ENCODE data around the gene GPX2. TPM values are rescaled to one million over a fixed set of nuclear protein-coding genes. Genes with fewer than 3 reads are reported as not detected.
A peak's percentile ranks its signal among the peaks of the same experiment; 100 is the strongest.
"Not testable (repeated sequence)": the region's sequence is repeated elsewhere in the genome, so short reads cannot be mapped to it uniquely, and the experiment has no call there.

The GPX2 gene
- total RNA-seq, 1 experiment from 2014 or later = not detected

DNA sequence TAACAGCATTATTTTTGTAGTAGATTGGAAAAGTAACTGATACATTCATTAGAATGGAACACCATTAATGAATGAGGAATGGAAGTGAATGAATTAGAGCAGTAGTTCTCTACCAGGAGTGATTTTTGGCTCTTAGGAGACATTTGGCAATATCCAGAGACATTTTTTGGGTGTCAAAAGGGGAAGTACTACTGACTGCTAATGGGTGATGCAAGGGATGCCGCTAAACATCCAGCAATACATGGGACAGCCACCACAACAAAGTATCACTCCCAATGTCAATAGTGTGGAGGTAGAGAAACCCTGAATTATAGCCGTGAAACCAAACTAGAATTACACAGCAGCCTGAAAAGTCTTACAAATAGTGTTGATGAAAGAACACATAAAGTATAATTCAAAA, 26.7 kb downstream of the GPX2 start:
- DNase-seq (ENCODE audit: extremely low read depth, low read depth) = no peak

DNA sequence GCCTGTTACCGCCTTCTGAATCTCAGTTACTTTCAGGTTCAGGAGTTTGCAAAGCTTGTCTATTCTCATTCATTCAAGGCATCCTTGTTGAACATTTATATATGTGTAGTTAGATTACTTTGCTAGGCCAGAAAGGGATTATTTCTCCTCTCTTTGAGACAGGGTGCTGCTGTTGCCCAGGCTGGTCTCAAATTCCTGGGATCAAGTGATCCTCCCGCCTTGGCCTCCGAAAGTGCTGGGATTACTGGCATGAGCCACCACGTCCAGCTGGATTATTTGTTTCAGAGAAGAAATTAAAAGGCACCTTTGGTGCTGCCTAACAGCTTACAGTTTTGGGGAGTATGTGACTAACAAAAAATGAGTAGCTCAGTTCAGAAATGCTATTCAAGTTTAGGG, 27.5 kb downstream of the GPX2 start:
- DNase-seq (ENCODE audit: extremely low read depth, low read depth) = no peak

DNA sequence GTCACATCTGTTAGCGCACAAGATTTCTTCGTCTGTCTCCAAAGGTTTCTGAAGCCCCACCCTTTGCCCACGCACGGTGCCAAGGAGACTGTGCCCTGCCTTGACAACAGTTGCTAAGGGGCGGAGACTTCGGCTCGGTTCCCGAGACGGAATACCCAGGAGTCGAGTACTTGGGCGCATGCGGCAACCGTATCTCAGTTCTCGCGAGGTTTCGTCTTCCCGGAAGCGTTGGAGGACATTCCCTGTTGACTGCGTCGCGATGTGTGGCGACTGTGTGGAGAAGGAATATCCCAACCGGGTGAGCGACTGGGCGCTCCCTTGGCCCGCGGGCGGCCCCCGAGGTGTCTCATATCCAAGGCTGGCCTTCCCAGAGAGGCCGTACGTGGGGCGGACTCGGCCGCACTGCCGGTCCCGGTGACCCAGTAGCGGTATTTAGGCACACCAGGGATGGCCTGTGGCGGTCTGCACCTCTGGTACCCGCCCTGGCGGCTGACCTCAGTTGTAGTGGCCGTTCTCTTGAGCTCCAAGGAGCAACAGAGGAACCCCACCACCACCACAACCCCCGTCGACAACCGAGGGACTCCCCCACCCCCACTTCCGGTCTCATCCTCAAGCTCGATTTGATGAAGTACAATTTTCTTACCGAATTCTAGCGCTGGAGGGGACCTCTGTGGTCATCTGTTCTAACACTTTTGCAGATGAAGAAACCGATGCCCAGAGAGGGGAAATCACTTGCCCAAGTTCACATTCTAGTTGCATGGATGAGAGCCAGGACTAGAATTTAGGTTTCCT, 28.1 kb downstream of the GPX2 start, which contains the start of gene CHURC1:
Gene CHURC1 (plus strand): TSS at position 219 of the 792 bp plus-strand sequence. CDS start 41 bp downstream, at position 260.
- DNase-seq (ENCODE audit: extremely low read depth, low read depth) = peak; percentile 100

DNA sequence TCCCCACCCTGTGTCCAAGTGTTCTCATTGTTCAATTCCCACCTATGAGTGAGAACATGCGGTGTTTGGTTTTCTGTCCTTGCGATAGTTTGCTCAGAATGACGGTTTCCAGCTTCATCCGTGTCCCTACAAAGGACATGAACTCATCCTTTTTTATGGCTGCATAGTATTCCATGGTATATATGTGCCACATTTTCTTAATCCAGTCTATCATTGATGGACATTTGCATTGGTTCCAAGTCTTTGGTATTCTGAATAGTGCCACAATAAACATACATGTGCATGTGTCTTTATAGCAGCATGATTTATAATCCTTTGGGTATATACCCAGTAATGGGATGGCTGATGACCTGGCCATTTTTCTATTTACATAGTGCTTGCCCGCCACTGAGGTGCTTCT, 29.1 kb downstream of the GPX2 start:
- DNase-seq (ENCODE audit: extremely low read depth, low read depth) = not testable (repeated sequence)

DNA sequence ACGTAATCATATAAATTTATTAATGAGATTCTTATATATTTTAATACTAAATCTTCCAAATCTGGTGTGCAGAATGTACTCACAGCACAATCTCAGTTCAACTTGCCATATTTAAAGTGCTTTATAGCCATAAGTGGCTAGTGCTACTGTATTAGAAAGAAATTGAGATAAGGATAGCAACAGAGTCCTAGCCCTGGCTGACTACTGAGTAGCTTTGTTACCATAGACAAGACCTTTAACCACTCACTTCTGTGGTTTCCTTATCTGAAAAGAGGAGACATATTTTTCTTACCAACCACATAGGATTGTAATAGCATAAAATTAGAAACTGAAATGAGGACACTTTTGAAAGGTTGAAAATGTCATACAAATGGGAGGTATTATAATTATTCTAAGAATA, 30.3 kb downstream of the GPX2 start:
- no peak for DNase-seq (ENCODE audit: extremely low read depth, low read depth)

DNA sequence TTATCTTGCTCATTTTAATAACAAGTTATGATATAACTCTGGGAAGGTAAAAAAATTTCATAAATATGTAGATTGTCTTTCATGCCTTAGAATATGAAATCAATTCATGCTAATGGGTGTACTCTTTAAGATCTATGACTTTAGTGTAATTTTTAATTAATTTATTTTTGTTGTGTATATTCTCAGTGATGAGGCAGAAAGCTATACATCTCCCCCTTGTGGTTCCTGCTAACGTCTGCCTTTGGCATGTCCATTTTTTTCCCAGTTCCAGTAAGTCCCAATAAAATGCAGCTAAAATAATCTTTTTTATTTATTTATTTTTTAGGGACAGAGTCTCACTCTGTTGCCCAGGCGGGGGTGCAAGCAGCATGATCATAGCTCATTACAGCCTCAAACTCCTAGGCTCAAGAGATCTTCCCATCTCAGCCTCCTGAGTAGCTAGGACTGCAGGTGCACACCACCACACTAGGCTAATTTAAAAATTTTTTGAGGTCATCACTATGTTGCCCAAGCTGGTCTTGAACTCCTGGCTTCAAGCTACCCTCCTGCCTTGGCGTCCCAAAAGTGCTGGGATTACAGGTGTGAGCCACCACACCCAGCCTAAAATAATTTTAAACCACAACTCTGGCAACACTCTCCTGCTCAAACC, 31.6 kb downstream of the GPX2 start:
- DNase-seq (ENCODE audit: extremely low read depth, low read depth) = peak; percentile 40

DNA sequence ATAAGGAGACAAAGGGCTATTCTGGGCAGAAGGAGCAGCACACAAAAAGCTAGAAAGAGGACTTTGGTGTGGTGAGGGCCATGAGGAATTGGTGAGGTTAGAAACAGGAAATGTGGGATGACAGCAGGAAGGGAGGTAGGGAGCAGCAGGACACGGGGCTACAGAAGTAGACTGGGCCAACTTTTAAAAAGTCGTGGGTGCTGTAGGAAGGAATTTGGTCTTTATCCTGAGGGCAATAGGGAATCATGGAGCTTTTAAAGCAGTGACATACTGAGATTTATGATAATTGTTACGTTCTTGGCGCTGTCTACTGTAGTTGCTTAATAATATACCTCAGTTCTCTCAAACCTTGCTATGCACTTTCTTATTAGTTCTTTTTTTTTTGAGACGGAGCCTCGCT, 36.5 kb downstream of the GPX2 start:
- DNase-seq (ENCODE audit: extremely low read depth, low read depth) = no peak

DNA sequence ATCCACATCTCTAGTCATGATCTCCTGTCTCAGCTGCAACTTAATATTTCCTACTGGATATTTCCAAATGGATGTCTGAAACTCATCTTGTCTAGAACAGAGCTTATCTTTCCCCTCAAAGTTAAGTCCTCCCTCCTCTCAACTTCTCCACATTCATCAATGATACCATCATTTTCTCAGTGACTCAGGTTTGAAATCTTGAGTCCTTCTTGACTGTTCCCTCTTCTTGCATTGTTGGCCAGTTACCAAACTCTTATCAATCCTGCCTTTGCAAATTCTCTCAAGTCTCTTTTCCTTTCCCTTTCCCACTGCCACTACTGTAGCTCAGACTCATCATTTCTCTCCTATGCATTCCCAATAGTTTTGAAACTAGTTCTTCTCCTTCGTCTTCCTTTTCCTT, 42.6 kb downstream of the GPX2 start:
- no peak for DNase-seq (ENCODE audit: extremely low read depth, low read depth)

DNA sequence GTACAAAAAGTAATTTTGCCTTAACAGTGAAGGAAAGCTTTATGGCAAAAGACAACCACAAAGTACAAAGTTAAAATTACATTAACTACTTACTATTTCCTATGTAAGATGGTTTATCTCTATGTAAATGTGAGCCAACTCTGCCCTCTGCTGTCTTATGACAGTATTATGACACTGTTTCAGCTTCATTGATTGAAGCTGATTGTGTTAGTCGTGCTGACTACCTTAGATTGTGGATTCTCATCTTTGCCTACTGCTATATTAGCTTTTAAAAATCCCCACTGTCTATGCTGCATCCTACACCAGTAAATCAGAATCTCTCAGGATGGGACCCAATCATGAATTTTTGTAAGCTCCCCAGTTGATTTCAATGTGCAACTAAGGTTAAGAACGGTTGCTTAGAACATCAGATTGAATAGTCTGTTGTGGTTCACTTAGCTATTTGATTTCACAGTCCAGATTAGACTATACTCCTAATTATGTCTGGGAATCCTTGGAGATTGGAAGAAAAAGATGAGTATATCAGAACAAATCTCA, 50.6 kb downstream of the GPX2 start:
- DNase-seq (ENCODE audit: extremely low read depth, low read depth) = peak; percentile 67

DNA sequence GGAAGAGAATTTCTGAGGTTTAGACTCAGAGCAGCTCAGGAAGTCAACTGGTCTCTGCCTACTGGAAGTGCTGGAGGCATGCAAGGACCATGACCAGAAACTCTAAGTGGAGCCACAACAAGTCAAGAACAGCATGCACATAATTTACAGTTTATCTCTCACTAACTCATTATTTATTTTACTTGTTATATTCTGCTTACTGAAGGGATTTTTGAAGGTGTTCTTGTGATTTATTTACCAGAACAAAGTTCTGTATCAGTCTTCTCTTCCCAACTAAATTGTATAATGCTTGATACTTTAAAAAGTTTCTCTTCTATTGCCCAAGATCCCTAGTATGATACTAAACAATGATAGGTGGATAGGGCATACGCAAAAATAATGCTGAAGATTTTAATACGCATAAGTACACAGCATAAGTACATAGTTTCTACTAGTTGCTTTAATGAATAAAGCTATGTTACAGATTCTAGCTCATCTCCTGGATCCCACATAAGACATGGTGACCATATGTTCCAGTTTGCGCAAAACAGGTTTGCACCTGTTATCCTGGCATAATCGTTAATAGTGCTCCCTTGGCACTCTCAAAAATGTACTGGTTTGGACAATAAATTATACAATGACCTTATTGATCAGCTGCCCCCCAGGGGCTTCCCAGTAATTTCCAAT, 51.2 kb downstream of the GPX2 start:
- no peak for DNase-seq (ENCODE audit: extremely low read depth, low read depth)

DNA sequence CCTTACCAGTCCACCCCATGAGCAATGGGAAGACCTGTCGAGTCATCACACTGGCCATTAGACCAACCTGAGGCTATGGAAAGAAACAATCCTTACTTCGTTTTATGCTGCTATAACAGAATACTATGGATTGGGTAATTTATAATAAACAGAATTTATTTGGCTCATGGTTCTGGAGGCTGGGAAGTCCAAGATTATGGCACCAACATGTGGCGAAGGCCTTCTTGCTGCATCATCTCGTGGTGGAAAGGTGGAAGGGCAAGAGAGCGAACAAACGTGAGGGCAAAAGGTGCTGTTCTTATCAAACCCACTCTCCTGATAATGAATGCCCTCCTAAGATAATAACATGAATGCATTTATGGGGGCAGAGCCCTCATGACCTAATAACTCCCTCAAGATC, 53.2 kb downstream of the GPX2 start:
- no peak for DNase-seq (ENCODE audit: extremely low read depth, low read depth)

Small RNAs within 50 kb of the gene (small RNA-seq; reads per million reads assigned to genes)
- gene RPPH1-2P = 0 reads per million in 2 experiments

Other genes with a start within 250 kb of the GPX2 start
- gene PLEKHG3, start 238.3 kb downstream of the GPX2 start, total RNA-seq (2014; rRNA removed; shearing (Covaris generic)) = 16.4 and 20.6 TPM in 2 replicates
- 0.09 and 0.10 TPM in 2 replicates for gene SPTB, start 62.8 kb downstream of the GPX2 start, total RNA-seq (2014; rRNA removed; shearing (Covaris generic))
- 49.6 and 53.2 TPM in 2 replicates for gene CHURC1, start 28.3 kb downstream of the GPX2 start, total RNA-seq (2014; rRNA removed; shearing (Covaris generic))
- 1.5 and 1.8 TPM in 2 replicates for gene RAB15, start 29.6 kb upstream of the GPX2 start, total RNA-seq (2014; rRNA removed; shearing (Covaris generic))
- 9.3 and 17.0 TPM in 2 replicates for gene FNTB, start 44.1 kb upstream of the GPX2 start, total RNA-seq (2014; rRNA removed; shearing (Covaris generic))
- gene MAX, start 159.8 kb upstream of the GPX2 start, total RNA-seq (2014; rRNA removed; shearing (Covaris generic)) = 46.2 and 50.1 TPM in 2 replicates

Measured in NCI-H460 (cell line).